HepG2 (cell line): ENCODE measurements around the gene RAP2A. TPM values are rescaled to one million over a fixed set of nuclear protein-coding genes. Genes with fewer than 3 reads are reported as not detected.

Experiments used
- ARHGAP35 ChIP-seq: sonication (generic); formaldehyde crosslinking; IDR thresholded peaks from 2 replicates; pipeline ENCODE4 v1.9.0; 2022; ENCODE audit warnings: mild to moderate bottlenecking, inconsistent platforms, moderate library complexity, missing genetic modification reagents, borderline replicate concordance
- GZF1 ChIP-seq: sonication (generic); formaldehyde crosslinking; IDR thresholded peaks from 2 replicates; pipeline ENCODE4 v1.5.1; 2020; ENCODE audit warnings: mild to moderate bottlenecking, missing genetic modification reagents
- HDAC1 ChIP-seq: sonication (generic); formaldehyde crosslinking; IDR thresholded peaks from 2 replicates; pipeline ENCODE4 v1.5.1; 2020; ENCODE audit warnings: mild to moderate bottlenecking, missing genetic modification reagents
- KLF6 ChIP-seq: IDR thresholded peaks from 2 replicates; pipeline ENCODE4 v1.8.0; 2016; ENCODE audit warnings: missing biosample characterization, missing genetic modification reagents
- MBD4 ChIP-seq: IDR thresholded peaks from 2 replicates; pipeline ENCODE4 v1.6.1; 2012; ENCODE audit warnings: low read length, inconsistent platforms, borderline replicate concordance
- MEF2D ChIP-seq: sonication (generic); formaldehyde crosslinking; IDR thresholded peaks from 2 replicates; pipeline ENCODE4 v1.5.1; 2020; ENCODE audit warnings: mild to moderate bottlenecking, missing genetic modification reagents
- MIER3 ChIP-seq: IDR thresholded peaks from 2 replicates; pipeline ENCODE4 v1.6.1; 2016; ENCODE audit warnings: missing compliant biosample characterization, borderline replicate concordance
- MZF1 ChIP-seq: sonication (generic); formaldehyde crosslinking; IDR thresholded peaks from 2 replicates; pipeline ENCODE4 v1.8.1; 2023; ENCODE audit warnings: mild to moderate bottlenecking, missing genetic modification reagents, borderline replicate concordance
- ONECUT2 ChIP-seq: sonication (generic); formaldehyde crosslinking; IDR thresholded peaks from 2 replicates; pipeline ENCODE4 v1.4.0; 2020; ENCODE audit warnings: missing genetic modification reagents
- RAD21 ChIP-seq: fragments of 450-650 bp; formaldehyde crosslinking; IDR thresholded peaks from 2 replicates; pipeline ENCODE4 v1.5.0; 2020; ENCODE audit warnings: mild to moderate bottlenecking
- SATB2 ChIP-seq: sonication (generic); formaldehyde crosslinking; IDR thresholded peaks from 2 replicates; pipeline ENCODE4 v1.5.0; 2020; ENCODE audit warnings: missing genetic modification reagents
- SMAD1 ChIP-seq: sonication (generic); formaldehyde crosslinking; IDR thresholded peaks from 2 replicates; pipeline ENCODE4 v1.4.0; 2020; ENCODE audit warnings: missing genetic modification reagents, low read depth, mild to moderate bottlenecking, borderline replicate concordance
- TCF7 ChIP-seq: sonication (generic); IDR thresholded peaks from 2 replicates; pipeline ENCODE4 v1.6.1; 2016; ENCODE audit warnings: antibody characterized with exemption, low read depth
- ZKSCAN1 ChIP-seq: fragments of 150-350 bp; IDR thresholded peaks from 2 replicates; pipeline ENCODE4 v1.6.1; 2014; ENCODE audit warnings: low read length
- ZMAT3 ChIP-seq: sonication (generic); formaldehyde crosslinking; conservative IDR thresholded peaks from 2 replicates; pipeline ENCODE4 v1.7.0; 2021; ENCODE audit warnings: missing genetic modification reagents
- ZNF550 ChIP-seq: sonication (generic); formaldehyde crosslinking; IDR thresholded peaks from 2 replicates; pipeline ENCODE4 v1.4.0; 2020; ENCODE audit warnings: mild to moderate bottlenecking, missing genetic modification reagents, borderline replicate concordance
- ZNF619 ChIP-seq: sonication (generic); formaldehyde crosslinking; IDR thresholded peaks from 2 replicates; pipeline ENCODE4 v1.4.0; 2020; ENCODE audit warnings: mild to moderate bottlenecking, missing genetic modification reagents
- ZNF773 ChIP-seq: sonication (generic); formaldehyde crosslinking; IDR thresholded peaks from 2 replicates; pipeline ENCODE4 v1.4.0; 2020; ENCODE audit warnings: missing genetic modification reagents, borderline replicate concordance
- polyA plus RNA-seq, 8 experiments: library from polyadenylated mRNA; depleted of rRNA in 3 of 8; stranded (reverse) in 7 of 8; unstranded in 1 of 8; fragments of >200 nt; fragmentation: Illumina TruSeq in 4 of 8; extraction: Trizol in 4 of 8; gene quantifications; 2 replicates each; pipeline versions ENCODE4 v1.2.1 to v1.2.3, GENCODE V29; 2011 to 2016; ENCODE audit warnings: low read depth in 4 of 8, missing spikeins in 1 of 8, mixed read lengths in 1 of 8; ENCODE audit not compliant: insufficient read depth in 1 of 8
- total RNA-seq, 5 experiments: library from RNA; depleted of rRNA; stranded (reverse); fragments of >200 nt; fragmentation: Illumina TruSeq; extraction: Trizol; gene quantifications; 2 replicates each; pipeline ENCODE4 v1.2.3, GENCODE V29; 2016; ENCODE audit warnings: low read depth in 1 of 5
- TF ChIP-seq, protein P1 (sequence below), 2 experiments: sonication (generic) in 1 of 2; formaldehyde crosslinking in 1 of 2; IDR thresholded peaks; 2 replicates each; pipeline versions ENCODE4 v1.4.0 to v1.6.1; 2016 to 2020; ENCODE audit warnings: borderline replicate concordance in 1 of 2, low read depth in 1 of 2, mild to moderate bottlenecking in 1 of 2, missing genetic modification reagents in 1 of 2
- TF ChIP-seq, protein P2 (sequence below): sonication (generic); formaldehyde crosslinking; IDR thresholded peaks from 2 replicates; pipeline ENCODE4 v1.4.0; 2020; ENCODE audit warnings: missing genetic modification reagents
- TF ChIP-seq, protein P3 (sequence below): sonication (generic); formaldehyde crosslinking; IDR thresholded peaks from 2 replicates; pipeline ENCODE4 v1.4.0; 2020; ENCODE audit warnings: missing genetic modification reagents
- TF ChIP-seq, protein P4 (sequence below): sonication (generic); formaldehyde crosslinking; IDR thresholded peaks from 2 replicates; pipeline ENCODE4 v1.4.0; 2020; ENCODE audit warnings: missing genetic modification reagents

Gene RAP2A
- total and polyA plus RNA-seq, 2 of the 13 experiments (the other 11 are each of a cell fraction or from before 2014, with no cell fraction given): 9.9 to 23.1 TPM

DNA sequence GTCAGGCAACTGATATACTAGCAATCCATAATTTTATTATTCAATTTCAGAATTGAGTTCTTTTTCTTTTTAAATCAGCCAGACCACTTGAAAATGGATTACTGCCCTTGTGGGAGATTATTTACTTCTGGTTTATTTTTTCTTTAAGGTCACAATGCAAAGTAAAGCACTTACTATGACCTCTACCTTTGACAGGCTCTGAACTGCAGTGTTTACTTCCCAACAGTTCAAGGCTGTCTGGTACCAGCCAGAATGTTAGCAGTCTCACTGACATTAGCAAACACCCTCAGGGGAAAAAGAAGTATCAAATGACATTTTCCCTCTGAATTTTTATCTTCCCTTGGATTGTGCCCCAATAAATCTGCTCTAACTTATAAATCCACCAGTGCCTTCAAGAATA lies 57.5 kb downstream of the RAP2A start (continued):
- TF ChIP-seq SATB2 (CRISPR knock-in tag) (peak; percentile 78; the same call in 1 of the 2 replicates), ZNF619 (CRISPR knock-in tag) (no peak), HDAC1 (CRISPR knock-in tag) (peak; percentile 50), KLF6 (no peak), ARHGAP35 (CRISPR knock-in tag) (no peak), ZMAT3 (CRISPR knock-in tag) (0 out of 2 replicates have a peak, but pooled peaks have one; percentile 36), MZF1 (CRISPR knock-in tag) (no peak), ZNF550 (no peak), MBD4 (peak; percentile 75; the same call in 1 of the 2 replicates), RAD21 (CRISPR knock-in tag) (no peak), MIER3 (CRISPR knock-in tag) (peak; percentile 82; the same call in 1 of the 2 replicates), ZNF773 (CRISPR knock-in tag) (no peak), GZF1 (CRISPR knock-in tag) (no peak), MEF2D (peak; percentile 63; the same call in 1 of the 2 replicates), SMAD1 (CRISPR knock-in tag) (no peak), ZKSCAN1 (0 out of 2 replicates have a peak, but pooled peaks have one; percentile 46), ONECUT2 (CRISPR knock-in tag) (no peak), TCF7 (peak; percentile 75)
- TF ChIP-seq, protein P1, sequence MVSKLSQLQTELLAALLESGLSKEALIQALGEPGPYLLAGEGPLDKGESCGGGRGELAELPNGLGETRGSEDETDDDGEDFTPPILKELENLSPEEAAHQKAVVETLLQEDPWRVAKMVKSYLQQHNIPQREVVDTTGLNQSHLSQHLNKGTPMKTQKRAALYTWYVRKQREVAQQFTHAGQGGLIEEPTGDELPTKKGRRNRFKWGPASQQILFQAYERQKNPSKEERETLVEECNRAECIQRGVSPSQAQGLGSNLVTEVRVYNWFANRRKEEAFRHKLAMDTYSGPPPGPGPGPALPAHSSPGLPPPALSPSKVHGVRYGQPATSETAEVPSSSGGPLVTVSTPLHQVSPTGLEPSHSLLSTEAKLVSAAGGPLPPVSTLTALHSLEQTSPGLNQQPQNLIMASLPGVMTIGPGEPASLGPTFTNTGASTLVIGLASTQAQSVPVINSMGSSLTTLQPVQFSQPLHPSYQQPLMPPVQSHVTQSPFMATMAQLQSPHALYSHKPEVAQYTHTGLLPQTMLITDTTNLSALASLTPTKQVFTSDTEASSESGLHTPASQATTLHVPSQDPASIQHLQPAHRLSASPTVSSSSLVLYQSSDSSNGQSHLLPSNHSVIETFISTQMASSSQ (IDR thresholded peaks at IDR 0.05; ENCODE audit: low read depth): 0 out of 2 replicates have a peak, but pooled peaks have one; percentile 37
- TF ChIP-seq, protein P1 (CRISPR knock-in tag; IDR thresholded peaks at IDR 0.05; ENCODE audit: borderline replicate concordance): peak; percentile 65; the same call in 1 of the 2 replicates
- TF ChIP-seq, protein P2, sequence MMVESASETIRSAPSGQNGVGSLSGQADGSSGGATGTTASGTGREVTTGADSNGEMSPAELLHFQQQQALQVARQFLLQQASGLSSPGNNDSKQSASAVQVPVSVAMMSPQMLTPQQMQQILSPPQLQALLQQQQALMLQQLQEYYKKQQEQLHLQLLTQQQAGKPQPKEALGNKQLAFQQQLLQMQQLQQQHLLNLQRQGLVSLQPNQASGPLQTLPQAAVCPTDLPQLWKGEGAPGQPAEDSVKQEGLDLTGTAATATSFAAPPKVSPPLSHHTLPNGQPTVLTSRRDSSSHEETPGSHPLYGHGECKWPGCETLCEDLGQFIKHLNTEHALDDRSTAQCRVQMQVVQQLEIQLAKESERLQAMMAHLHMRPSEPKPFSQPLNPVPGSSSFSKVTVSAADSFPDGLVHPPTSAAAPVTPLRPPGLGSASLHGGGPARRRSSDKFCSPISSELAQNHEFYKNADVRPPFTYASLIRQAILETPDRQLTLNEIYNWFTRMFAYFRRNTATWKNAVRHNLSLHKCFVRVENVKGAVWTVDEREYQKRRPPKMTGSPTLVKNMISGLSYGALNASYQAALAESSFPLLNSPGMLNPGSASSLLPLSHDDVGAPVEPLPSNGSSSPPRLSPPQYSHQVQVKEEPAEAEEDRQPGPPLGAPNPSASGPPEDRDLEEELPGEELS (CRISPR knock-in tag): peak; percentile 95
- TF ChIP-seq, protein P3, sequence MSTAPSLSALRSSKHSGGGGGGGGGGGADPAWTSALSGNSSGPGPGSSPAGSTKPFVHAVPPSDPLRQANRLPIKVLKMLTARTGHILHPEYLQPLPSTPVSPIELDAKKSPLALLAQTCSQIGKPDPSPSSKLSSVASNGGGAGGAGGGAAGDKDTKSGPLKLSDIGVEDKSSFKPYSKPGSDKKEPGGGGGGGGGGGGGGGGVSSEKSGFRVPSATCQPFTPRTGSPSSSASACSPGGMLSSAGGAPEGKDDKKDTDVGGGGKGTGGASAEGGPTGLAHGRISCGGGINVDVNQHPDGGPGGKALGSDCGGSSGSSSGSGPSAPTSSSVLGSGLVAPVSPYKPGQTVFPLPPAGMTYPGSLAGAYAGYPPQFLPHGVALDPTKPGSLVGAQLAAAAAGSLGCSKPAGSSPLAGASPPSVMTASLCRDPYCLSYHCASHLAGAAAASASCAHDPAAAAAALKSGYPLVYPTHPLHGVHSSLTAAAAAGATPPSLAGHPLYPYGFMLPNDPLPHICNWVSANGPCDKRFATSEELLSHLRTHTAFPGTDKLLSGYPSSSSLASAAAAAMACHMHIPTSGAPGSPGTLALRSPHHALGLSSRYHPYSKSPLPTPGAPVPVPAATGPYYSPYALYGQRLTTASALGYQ (CRISPR knock-in tag): peak; percentile 91
- TF ChIP-seq, protein P4, sequence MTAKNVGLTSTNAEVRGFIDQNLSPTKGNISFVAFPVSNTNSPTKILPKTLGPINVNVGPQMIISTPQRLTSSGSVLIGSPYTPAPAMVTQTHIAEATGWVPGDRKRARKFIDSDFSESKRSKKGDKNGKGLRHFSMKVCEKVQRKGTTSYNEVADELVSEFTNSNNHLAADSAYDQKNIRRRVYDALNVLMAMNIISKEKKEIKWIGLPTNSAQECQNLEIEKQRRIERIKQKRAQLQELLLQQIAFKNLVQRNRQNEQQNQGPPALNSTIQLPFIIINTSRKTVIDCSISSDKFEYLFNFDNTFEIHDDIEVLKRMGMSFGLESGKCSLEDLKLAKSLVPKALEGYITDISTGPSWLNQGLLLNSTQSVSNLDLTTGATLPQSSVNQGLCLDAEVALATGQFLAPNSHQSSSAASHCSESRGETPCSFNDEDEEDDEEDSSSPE (CRISPR knock-in tag): peak; percentile 34; the same call in 1 of the 2 replicates
